ENCODE measurements around the gene ATP2A1.
"Not testable (repeated sequence)": the region's sequence is repeated elsewhere in the genome, so short reads cannot be mapped to it uniquely, and the experiment has no call there.

The ATP2A1 gene

DNA sequence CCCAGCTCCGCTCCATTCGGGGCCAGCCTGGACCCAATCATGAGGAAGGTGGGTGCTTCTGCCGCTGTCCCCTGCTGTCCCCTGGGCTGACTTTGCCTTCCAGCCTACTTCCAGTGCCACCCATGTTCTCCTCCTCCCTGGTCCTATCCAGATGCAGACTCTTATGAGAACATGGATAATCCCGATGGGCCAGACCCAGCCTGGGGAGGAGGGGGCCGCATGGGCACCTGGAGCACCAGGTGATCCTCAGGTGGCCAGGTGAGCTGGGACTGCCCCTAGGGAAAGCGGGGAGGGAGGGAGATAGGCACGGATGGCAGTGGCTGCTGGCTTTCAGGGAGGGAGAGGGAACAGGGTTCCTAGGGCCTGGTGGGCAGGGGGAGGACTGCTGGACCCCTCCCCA, 60.4 kb downstream of the ATP2A1 start:
- no peak for DNase-seq

DNA sequence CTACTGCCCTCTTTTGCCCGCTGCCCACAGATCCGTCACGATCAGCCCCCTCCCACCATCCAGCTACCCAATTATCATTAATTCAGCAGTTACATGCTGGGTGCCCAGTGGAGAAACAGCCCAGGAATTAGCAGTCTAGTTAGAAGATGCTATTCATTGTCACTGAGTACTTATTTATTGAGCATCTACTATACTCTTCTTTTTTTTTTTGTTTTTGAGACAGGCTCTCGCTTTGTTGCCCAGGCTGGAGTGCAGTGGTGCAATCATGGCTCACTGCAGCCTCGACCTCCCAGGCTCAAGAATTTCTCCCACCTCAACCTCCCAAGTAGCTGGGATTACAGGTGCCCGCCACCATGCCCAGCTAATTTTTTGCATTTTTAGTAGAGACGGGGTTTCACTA, 61.5 kb downstream of the ATP2A1 start:
- DNase-seq, result not testable (repeated sequence)

DNA sequence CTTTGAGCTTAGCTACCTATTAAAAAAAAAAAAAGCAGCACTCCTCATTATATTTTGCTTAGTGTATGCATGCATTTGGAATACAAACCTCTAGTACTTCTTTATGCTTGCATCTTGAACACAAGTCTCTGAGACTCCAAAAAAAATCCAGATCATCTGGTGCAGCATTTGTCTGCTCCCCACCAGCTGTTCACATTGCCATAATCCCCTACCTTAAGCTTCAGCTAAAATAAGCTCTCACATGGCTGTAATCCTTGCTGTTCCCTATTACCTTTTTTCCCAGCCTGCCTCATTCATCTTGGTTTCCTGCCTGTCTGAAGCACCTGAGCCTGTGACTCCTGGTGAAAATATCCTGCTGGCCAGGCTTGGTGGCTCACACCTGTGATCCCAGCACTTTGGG, 65.0 kb downstream of the ATP2A1 start:
- no peak for DNase-seq

DNA sequence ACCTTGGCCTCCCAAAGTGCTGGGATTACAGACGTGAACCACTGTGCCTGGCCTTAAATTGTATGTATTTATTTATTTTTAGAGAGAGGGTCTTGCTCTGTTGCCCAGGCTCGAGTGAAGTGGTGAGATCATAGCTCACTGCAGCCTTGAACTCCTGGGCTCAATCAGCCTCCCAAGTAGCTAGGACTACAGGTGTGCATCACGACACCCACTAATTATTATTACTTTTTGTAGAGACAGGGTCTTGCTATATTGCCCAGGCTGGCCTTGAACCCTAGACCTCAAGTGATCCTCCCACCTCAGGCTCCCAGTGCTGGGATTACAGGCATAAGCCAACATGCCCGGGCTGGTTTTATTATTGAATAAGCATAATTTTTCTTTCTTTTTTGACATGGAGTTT, 68.4 kb downstream of the ATP2A1 start:
- DNase-seq, result no peak

DNA sequence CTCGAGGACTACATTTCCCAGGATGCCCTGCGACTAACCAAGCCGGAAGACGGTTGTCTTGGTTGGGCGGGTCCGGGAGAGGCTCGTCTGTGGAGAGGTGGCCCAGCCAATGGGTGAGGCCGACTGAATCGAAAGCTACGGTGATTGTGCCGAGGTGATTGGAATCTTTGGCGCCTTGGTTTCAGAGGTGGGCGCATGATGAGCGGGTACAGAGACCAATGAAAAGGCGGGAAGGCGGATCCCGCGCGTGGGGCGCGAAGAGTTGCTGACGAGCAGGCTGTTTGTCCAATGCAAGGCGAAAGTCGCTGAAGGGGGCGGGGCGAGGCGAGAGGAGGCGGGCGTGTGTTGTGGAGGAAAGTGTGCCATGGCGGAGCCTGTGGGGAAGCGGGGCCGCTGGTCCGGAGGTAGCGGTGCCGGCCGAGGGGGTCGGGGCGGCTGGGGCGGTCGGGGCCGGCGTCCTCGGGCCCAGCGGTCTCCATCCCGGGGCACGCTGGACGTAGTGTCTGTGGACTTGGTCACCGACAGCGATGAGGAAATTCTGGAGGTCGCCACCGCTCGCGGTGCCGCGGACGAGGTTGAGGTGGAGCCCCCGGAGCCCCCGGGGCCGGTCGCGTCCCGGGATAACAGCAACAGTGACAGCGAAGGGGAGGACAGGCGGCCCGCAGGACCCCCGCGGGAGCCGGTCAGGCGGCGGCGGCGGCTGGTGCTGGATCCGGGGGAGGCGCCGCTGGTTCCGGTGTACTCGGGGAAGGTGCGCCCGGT, 72.5 kb downstream of the ATP2A1 start, which contains the start of gene NFATC2IP:
Gene NFATC2IP, plus strand, starts transcription at position 290 of the 762 bp plus-strand sequence. Its CDS starts 75 bp downstream, at position 365.
- DNase-seq, result peak; percentile 98

DNA sequence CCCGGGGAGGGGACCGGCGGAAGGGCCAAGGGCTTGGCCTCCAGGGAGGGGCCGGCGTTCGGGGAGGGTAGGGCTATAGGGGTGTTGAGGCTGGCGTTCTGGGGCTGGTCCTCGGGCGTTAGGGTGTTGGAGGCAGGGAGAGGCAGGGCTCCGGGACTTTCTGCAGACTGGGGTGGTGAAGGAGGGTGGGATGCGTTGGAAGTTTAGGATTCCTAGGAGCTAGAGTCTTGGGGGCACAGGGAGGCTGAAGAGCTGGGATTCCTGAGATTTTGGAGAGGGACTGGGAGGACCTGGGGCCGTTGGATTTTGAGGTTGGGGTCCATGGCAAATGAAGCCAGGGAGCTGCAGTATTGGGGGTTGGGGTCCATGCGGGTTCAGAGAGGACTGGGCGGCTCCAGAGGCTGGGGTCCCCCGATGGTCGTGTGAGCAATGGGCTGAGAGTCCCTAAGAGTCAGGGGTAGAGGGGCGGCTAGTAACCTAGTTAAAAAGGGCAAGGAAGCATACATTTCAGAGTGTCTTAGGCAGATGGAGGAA, 73.2 kb downstream of the ATP2A1 start:
- no peak for DNase-seq
